Cardiac fibroblast (primary cell): ENCODE data around the gene COL18A1.

Experiments
- DNase-seq, 2 donors: peaks; one replicate each; pipeline versions ENCODE4 v3.0.0 to v3.0.0-alpha.2; 2010; ENCODE audit warnings: low read depth in 2 of 2
- H3K4me3 ChIP-seq, 2 donors: replicated peaks in 1 of 2; 1 replicate in 1 of 2; 2 replicates in 1 of 2; pipeline ENCODE4 v1.5.1; 2011; ENCODE audit warnings: low read depth in 2 of 2, low read length in 2 of 2, mild to moderate bottlenecking in 2 of 2, moderate library complexity in 1 of 2
- TF ChIP-seq, protein P1 (sequence below): IDR thresholded peaks from one replicate; pipeline ENCODE4 v1.5.1; 2011; ENCODE audit warnings: low read depth, mild to moderate bottlenecking, low read length, inconsistent platforms

Gene COL18A1

DNA sequence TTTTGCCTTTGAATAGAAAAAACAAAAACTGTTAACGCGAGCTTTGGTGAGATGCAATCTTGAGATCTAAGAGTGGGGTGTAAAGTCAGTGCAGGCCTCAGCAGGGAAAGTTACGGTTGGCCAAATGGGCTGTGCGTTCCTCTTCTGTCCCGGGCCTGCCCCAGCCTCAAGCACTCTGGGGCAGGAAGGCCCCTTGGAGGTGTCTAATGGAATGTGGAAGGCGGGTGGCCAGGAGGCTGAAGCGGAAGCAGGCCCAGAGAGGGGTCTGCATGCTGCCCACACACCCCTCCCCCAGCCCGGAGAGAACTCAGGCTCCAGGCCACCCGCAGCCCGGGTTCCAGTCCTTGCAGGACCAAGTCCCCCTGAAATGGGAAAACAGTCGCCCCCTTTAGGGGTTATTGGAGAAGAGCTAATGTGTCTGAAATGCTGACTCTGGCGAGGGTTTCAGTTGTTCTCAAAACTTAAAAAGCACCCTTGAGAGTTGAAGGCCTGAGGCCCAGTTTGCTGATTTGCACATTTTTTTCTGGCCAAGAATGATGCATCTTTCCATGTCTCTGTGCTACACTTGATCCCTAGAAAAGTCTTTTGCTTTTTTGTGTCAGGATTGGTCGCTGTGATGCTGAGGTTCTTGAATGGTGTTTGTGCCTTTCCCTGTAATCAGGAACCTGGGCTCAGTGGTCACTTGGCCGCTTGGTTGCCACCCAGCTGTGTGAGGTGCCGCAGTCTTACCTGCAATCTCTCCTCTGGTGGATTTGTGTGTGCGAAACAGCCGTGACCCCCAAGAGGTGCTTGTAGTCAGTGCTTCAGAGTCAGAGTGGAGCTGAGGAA, 2.0 kb downstream of the COL18A1 start:
- TF ChIP-seq, protein P1, sequence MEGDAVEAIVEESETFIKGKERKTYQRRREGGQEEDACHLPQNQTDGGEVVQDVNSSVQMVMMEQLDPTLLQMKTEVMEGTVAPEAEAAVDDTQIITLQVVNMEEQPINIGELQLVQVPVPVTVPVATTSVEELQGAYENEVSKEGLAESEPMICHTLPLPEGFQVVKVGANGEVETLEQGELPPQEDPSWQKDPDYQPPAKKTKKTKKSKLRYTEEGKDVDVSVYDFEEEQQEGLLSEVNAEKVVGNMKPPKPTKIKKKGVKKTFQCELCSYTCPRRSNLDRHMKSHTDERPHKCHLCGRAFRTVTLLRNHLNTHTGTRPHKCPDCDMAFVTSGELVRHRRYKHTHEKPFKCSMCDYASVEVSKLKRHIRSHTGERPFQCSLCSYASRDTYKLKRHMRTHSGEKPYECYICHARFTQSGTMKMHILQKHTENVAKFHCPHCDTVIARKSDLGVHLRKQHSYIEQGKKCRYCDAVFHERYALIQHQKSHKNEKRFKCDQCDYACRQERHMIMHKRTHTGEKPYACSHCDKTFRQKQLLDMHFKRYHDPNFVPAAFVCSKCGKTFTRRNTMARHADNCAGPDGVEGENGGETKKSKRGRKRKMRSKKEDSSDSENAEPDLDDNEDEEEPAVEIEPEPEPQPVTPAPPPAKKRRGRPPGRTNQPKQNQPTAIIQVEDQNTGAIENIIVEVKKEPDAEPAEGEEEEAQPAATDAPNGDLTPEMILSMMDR, result no peak
- peak in 1 of 2 donors; percentile 33 for DNase-seq
- H3K4me3 ChIP-seq, result peak overlapping the region; percentile 37 to 63

DNA sequence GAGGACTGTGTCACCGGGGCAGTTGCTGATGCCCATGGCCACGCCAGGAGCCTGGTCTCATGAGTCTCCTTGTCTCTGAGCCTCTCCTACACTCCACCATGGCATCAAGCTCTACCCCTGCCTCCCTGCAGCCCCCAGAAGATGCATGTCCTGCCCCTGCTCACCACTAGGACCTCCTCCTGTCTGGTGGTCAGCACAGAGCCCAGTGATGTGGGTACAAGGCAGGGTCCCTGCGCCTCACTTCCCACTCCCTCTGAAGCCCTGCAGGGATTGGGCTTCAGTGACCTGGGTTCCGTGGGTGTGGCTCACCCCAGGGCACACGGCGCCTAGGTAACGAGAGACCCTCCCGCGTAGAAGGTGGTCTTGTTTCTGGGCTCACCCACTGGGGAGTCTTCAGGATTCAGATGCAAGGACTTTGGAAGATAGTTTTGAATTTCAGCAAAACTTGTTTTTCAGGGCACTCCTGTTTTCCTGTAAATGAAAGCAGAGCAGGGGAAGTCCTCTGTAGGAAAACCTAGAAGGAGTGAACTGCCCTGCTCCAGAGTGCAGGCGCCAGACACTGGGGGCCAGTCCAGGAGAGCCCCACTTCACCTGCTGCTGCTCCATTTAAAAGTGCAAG, 2.8 kb downstream of the COL18A1 start:
- TF ChIP-seq, protein P1, result peak; percentile 7
- no peak for DNase-seq
- H3K4me3 ChIP-seq, result no peak overlapping the region

DNA sequence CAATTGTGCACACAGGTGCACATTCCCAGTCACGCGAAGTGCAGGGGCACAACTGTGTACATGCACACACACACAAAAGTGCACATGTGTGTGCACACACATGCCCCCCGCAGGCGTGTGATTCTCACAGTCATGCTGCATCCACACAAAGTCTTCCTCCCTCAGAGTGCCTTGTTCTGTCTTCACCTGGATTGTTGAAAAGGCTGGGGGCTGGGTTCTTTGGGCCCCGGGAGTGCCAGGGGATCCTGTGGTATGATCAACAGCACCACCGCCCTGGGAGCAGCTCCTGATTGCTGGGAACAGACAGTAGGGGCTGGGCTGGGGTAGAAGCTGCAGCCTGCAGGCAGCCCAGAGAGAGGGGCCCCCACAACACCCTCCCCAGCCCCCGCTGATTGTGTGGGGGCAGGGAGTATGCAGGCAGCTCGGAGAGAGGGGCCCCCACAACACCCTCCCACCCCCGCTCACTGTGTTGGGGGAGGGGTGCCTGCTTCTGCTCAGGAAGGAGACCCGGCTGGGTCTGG, 3.4 kb downstream of the COL18A1 start:
- TF ChIP-seq, protein P1, result no peak
- no peak for DNase-seq

DNA sequence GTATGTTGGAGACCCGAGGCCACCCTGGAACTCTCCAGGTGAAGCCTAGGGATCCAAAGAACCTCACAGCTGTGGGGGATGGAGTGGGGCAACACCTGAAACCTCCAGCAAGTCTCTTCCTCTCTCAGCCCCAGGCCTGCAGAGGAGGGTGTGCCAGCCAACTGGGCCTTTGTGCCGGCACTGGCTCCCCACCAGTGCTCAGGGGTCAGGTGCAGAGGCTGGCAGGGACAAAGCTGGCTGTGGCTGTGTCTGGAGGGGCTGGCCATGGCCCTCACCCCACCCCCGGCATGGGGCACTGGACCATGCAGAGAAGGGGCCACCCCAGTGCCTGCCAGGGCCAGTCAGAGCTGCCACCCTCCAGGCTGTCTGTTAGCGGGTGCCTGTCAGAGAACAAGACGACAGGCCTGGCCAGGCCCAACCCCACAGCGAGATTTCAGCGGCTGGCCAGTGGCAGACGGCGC, 3.9 kb downstream of the COL18A1 start:
- H3K4me3 ChIP-seq, result no peak overlapping the region
- no peak for DNase-seq
- TF ChIP-seq, protein P1, result no peak

More for the DNA sequence above, 3.4 kb downstream of the COL18A1 start:
- H3K4me3 ChIP-seq, result no peak overlapping the region

DNA sequence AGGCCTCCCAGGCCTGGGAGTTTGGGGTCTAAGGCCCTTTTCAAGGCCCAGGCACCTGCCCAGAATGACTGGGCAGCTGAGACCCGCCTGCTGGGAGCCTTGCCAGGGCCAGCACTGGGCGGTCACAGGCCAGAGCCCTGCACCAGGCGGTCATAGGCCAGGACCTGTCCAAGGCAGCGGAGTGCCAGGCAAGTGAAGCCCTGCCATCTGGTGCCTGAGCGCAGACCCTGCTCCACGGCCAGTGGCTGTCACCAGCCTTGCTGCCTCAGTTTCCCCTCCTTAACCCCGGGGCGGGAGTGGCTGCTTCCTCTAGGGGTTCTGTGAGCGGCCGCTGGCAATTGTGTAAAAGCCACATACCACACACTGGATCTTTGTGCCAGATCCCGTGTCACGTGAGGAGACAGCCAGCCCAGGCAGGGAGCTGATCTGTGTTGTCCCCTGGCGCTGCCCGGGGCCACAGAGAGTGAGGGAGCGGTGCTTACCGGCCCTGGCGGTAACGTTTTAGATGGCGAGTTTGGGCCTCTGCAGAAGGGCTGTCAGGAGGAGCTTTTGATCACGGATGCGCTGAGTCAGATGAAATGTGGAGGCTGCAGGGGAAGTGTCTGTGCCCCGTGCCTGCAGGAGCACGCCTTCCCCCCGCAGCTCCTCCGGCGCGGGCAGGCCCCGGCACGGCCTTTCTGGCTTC, 4.6 kb downstream of the COL18A1 start:
- H3K4me3 ChIP-seq, result no peak overlapping the region
- DNase-seq, result no peak
- TF ChIP-seq, protein P1, result no peak

DNA sequence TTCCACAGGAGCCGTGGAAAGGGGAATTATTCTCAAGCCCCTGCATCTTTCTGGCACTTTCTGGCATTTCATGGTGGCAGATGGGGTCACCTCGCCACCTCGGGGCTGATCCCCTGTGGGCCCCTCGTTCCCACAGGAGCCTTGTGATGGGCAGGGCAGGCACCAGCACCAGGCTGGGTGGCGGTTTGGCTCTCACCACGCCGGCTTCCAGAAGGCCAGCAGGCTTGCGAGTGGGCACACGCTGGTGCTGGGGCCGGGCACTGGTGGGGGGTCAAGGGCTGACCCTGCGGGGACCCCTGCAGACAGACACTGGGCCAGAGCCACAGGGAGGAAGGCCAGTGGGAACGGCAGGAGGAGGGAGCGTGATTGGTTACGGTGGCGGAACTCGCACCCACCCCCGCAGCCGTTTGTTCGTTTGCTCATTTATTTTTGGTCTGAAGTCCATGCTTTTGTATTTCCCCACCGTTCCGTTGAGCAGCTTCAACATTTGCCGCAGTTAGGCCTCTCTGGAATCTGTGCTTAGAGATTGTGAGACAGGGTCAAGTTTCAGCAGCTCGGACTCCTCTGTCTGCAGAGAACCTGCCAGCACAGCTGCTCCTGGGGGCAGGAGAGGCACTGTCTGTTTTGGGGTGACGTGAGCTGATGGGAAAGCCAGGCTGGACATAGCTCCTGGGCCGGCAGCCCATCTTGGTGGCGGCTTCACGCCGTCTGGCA, 5.3 kb downstream of the COL18A1 start:
- no peak overlapping the region for H3K4me3 ChIP-seq
- no peak for DNase-seq
- TF ChIP-seq, protein P1, result no peak
